ENCODE data around the gene CIAO2B. TPM values are rescaled to one million over a fixed set of nuclear protein-coding genes. Genes with fewer than 3 reads are reported as not detected.

Gene CIAO2B
- total RNA-seq, 1 donor from 2014 or later, result 97.3 TPM

DNA sequence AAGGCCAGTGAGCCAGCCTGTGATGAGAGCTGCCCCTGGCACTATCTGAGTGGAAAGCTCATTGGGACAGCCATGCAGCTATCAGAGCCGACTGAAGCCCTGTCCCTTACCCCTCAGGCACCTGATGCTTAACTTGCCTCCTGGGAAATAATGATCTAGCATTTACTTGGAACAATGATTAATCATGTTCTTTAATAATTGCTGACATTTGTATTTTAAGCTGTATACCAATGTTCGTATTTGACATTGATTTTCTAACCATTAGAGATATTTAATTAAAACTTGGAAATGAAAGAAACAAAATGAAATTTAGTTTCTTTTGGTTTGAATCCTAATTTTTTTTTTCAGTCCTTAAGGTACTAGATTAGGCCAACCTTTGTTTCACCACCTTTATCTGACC is 43.4 kb downstream of the CIAO2B start:
- no peak for DNase-seq (ENCODE audit: extremely low read depth, low read depth, low spot score)

DNA sequence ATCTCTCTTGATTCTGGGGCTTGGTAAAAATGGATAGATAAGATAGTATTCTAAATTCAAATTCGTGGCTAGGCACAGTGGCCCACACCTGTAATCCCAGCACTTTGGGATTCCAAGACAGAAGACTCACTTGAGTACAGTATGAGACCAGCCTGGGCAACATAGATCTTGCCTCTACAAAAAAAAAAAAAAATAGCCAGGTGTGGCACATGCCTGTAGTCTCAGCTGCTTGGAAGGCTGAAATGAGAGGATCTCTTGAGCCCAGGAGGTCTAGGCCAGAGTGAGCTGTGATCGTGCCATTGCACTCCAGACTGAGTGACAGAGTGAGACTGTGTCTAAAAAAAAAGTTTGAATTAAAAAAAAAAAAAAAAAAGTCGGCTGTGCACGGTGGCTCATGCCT is 44.6 kb downstream of the CIAO2B start:
- no peak for DNase-seq (ENCODE audit: extremely low read depth, low read depth, low spot score)

DNA sequence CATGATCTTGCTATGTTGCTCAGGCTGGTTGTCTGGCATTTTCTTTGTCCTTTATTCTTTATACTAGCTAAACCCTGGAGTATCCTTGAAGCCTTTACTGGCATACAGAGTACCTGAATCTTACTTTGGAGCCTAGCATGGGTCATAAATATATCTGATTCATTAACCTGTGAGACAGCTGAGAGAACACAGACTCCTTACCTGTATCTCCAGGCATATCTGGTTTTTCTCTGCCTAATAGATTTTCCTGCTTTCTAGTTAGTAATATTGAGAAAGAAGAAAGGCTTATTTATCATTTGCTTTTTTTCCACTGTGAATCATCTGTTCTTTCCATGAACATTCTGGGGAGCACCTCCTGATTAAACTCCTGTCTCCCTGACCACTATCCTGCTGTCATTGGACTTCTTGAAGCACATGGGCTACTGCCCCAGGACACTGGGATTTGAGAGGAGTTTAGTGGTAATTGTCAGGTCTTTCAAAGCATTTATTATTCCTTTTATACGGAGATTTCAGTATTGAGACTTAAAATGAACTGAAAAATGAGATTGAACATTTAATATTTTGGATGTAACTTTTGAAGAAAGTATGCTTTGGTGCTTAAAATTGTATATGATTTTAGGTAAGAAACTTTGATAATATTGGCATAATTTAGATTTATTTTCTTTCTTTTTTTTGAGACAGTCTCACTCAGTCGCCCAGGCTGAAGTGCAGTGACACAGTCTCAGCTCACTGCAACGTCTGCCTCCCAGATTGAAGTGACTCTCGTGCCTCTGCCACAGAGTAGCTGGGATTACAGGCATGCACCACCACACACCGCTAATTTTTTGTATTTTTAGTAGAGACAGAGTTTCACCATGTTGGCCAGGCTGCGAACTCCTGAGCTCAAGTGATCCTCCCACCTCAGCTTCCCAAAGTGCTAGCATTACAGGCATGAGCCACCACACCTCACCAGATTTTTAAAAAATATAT is 45.3 kb downstream of the CIAO2B start:
- no peak for DNase-seq (ENCODE audit: extremely low read depth, low read depth, low spot score)

- no peak for DNase-seq (ENCODE audit: extremely low read depth, low read depth, low spot score)
These were observed 47.3 kb downstream of the CIAO2B start for GRCh38 chr16:66886914-66887313.

DNA sequence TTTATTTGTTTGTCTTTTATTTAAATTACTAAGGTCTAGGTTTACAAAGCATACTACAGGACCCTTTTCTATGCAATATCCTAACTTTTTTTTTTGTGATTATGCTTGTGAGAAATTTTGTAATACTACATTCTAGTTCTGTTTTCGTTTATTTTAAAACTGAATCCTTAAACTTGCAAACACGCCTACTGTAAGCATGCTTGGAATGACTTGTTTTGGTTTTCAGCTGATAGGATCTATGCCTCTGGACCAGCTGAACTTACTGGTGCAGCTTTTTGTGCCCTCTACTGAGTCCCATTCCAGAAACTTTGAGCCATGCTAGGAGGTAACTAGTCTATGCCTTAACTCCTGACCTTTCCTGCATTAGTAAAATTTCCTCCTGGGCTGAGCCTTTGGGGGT is 47.9 kb downstream of the CIAO2B start:
- DNase-seq (ENCODE audit: extremely low read depth, low read depth, low spot score), result no peak

DNA sequence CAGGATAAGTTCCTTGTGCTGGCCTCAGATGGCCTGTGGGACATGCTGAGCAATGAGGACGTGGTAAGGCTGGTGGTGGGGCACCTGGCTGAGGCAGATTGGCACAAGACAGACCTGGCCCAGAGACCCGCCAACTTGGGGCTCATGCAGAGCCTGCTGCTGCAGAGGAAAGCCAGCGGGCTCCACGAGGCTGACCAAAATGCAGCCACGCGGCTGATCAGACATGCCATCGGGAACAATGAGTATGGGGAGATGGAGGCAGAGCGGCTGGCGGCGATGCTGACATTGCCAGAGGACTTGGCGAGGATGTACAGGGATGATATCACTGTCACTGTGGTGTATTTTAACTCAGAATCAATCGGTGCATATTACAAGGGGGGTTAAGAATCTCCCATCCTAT is 48.7 kb downstream of the CIAO2B start:
- DNase-seq (ENCODE audit: extremely low read depth, low read depth, low spot score), result no peak

GRCh38 chr16:66882702-66883101 is 51.5 kb downstream of the CIAO2B start:
- no peak for DNase-seq (ENCODE audit: extremely low read depth, low read depth, low spot score)

Other genes starting within 250 kb of the CIAO2B start
- 8.8 and 9.8 TPM in 2 replicates for gene CMTM4, start 237.7 kb downstream of the CIAO2B start, total RNA-seq
- gene DYNC1LI2, start 182.8 kb downstream of the CIAO2B start, total RNA-seq, result 98.3 and 147 TPM in 2 replicates
- not detected in 2 replicates for gene TERB1, start 132.8 kb downstream of the CIAO2B start, total RNA-seq
- gene NAE1, start 103.4 kb downstream of the CIAO2B start, total RNA-seq, result 49.1 and 80.5 TPM in 2 replicates
- gene CA7, start 90.0 kb downstream of the CIAO2B start, total RNA-seq, result not detected in 2 replicates
- 5.1 and 7.4 TPM in 2 replicates for gene PDP2, start 53.9 kb downstream of the CIAO2B start, total RNA-seq
- 0.05 TPM in 1 of 2 replicates, not detected in the other for gene CDH16, start 15.5 kb downstream of the CIAO2B start, total RNA-seq
- gene RRAD, start 8.9 kb downstream of the CIAO2B start, total RNA-seq, result 7.2 and 9.3 TPM in 2 replicates
- gene CES2, start 1.1 kb upstream of the CIAO2B start, total RNA-seq, result 32.6 and 39.3 TPM in 2 replicates
- gene CES3, start 26.9 kb upstream of the CIAO2B start, total RNA-seq, result 0.06 TPM in 1 of 2 replicates, not detected in the other
- 0.53 and 2.6 TPM in 2 replicates for gene CES4A, start 54.2 kb upstream of the CIAO2B start, total RNA-seq
- gene CBFB, start 94.7 kb upstream of the CIAO2B start, total RNA-seq, result 52.3 and 60.4 TPM in 2 replicates
- 18.3 and 23.6 TPM in 2 replicates for gene PHAF1, start 175.5 kb upstream of the CIAO2B start, total RNA-seq
- 0.73 and 5.3 TPM in 2 replicates for gene B3GNT9, start 216.6 kb upstream of the CIAO2B start, total RNA-seq
- 25.4 and 27.8 TPM in 2 replicates for gene TRADD, start 225.5 kb upstream of the CIAO2B start, total RNA-seq
- gene FBXL8, start 225.6 kb upstream of the CIAO2B start, total RNA-seq, result 11.3 and 16.6 TPM in 2 replicates
- gene HSF4, start 230.3 kb upstream of the CIAO2B start, total RNA-seq, result 2.9 and 4.8 TPM in 2 replicates
- gene NOL3, start 236.1 kb upstream of the CIAO2B start, total RNA-seq, result 8.4 and 15.3 TPM in 2 replicates
- 20.1 and 25.3 TPM in 2 replicates for gene MATCAP1, start 249.6 kb upstream of the CIAO2B start, total RNA-seq

All from glomerular endothelial cell (primary cell).